ENCODE data around the gene BMP8B. TPM values are rescaled to one million over a fixed set of nuclear protein-coding genes. Genes with fewer than 3 reads are reported as not detected.
"Not testable (repeated sequence)": the region's sequence is repeated elsewhere in the genome, so short reads cannot be mapped to it uniquely, and the experiment has no call there.

The BMP8B gene
- total RNA-seq, 1 donor from 2014 or later, result 0.10 TPM

DNA sequence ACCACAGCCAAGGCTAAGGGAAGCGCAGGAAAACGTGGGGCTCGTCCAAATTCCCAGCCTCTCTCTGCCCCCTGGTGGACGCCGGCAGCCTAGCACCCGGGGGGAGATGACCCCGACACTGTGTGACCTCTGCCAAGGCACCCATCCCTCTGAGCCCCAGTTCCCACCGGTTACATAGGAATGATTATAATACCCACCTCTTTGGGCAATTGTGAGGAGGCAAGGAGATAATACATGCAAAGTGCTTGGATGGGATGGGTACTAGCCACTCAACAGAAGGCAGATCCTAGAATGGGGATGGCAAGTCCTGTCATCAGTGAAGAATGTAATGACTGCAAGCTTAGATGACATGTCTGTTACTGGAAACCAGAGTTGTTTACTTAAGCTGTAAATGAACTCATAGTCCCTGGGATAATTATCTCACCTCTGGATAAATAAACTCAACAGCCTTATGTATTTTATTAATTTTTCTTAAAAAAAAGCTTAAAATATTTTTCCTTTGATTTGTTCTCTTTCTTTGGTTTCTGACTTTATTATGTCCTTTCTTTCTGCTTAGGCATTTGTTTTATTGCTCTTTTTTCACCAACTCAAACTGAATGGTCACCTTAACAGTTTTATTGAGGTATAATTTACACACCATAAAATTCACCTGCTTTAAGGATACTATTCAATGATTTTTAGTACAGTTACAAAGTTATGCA is 11.3 kb upstream of the BMP8B start:
- Mint-ChIP-seq H3K36me3 (ENCODE audit: low read depth, unreplicated experiment) (no peaks in the 10 kb centered on the region), H3K9me3 (ENCODE audit: unreplicated experiment) (no peaks in the 10 kb centered on the region), H3K4me1 (ENCODE audit: unreplicated experiment) (no peaks in the 10 kb centered on the region), H3K4me3 (ENCODE audit: unreplicated experiment) (no peak overlapping the region), H3K27me3 (ENCODE audit: unreplicated experiment) (peaks cover 4% of the 10 kb centered on the region), H3K27ac (ENCODE audit: unreplicated experiment) (no peak overlapping the region)
- TF ChIP-seq CTCF (IDR thresholded peaks at IDR 0.05; ENCODE audit: unreplicated experiment), result peak; percentile 87
- peak; percentile 87 for DNase-seq (ENCODE audit: low spot score)

GRCh38 chr1:39798859-39799769 is 10.4 kb upstream of the BMP8B start:
- H3K36me3 Mint-ChIP-seq (ENCODE audit: low read depth, unreplicated experiment); H3K4me1 Mint-ChIP-seq (ENCODE audit: unreplicated experiment); H3K27ac Mint-ChIP-seq (ENCODE audit: unreplicated experiment); H3K4me3 Mint-ChIP-seq (ENCODE audit: unreplicated experiment); H3K27me3 Mint-ChIP-seq (ENCODE audit: unreplicated experiment); H3K9me3 Mint-ChIP-seq (ENCODE audit: unreplicated experiment): not testable (repeated sequence)
- peak; percentile 37 for DNase-seq (ENCODE audit: low spot score)

DNA sequence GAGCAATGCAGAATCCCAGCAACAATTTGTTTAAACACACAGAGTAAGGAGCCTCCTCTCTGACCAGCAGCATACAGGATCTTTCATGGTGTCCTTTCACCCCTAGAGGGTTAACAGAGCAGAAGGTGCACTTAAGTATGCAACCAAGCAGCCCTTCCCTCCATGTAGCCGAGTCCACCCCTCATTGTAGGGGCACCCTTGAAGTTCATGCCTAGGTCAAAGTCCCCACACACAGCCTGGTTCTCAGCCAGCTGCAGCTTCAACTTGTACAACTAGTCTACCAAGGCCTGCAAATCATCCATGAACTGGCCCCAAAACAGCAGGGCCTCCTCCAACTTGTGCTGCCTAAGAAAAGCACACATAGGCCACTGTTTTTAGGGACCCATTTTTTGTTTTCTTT is 7.0 kb upstream of the BMP8B start:
- TF ChIP-seq CTCF (IDR thresholded peaks at IDR 0.05; ENCODE audit: unreplicated experiment), result no peak
- no peak for DNase-seq (ENCODE audit: low spot score)
- Mint-ChIP-seq H3K9me3 (ENCODE audit: unreplicated experiment) (no peaks in the 10 kb centered on the region), H3K4me3 (ENCODE audit: unreplicated experiment) (no peak overlapping the region), H3K4me1 (ENCODE audit: unreplicated experiment) (peaks cover 10% of the 10 kb centered on the region), H3K36me3 (ENCODE audit: low read depth, unreplicated experiment) (no peaks in the 10 kb centered on the region), H3K27ac (ENCODE audit: unreplicated experiment) (no peak overlapping the region), H3K27me3 (ENCODE audit: unreplicated experiment) (peaks cover 6% of the 10 kb centered on the region)

DNA sequence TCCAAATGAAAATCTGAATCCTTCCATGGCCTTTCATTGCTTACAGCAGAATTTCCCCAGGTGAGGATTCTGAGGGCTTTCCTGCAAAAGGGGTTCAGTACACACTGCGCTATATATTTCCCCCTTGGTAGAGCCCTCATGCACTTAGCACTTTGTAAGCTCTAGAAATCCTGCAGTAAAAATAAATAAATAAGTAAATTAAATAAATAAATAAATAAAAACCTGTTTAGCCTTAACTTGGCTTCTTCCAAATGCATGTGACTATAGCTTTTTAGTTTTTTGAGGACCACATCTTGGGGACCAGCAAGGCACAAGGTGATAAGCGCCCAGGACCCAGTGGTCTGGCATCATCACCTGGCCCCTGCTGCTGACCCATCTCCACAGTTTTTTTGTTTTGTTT is 3.2 kb upstream of the BMP8B start:
- DNase-seq (ENCODE audit: low spot score), result no peak
- Mint-ChIP-seq H3K27ac (ENCODE audit: unreplicated experiment) (no peak overlapping the region), H3K4me1 (ENCODE audit: unreplicated experiment) (peaks cover 10% of the 10 kb centered on the region), H3K27me3 (ENCODE audit: unreplicated experiment) (peaks cover 17% of the 10 kb centered on the region), H3K36me3 (ENCODE audit: low read depth, unreplicated experiment) (no peaks in the 10 kb centered on the region), H3K9me3 (ENCODE audit: unreplicated experiment) (no peaks in the 10 kb centered on the region), H3K4me3 (ENCODE audit: unreplicated experiment) (no peak overlapping the region)
- no peak for TF ChIP-seq CTCF (IDR thresholded peaks at IDR 0.05; ENCODE audit: unreplicated experiment)

- Mint-ChIP-seq H3K27ac (ENCODE audit: unreplicated experiment) (no peak overlapping the region), H3K9me3 (ENCODE audit: unreplicated experiment) (no peaks in the 10 kb centered on the region), H3K36me3 (ENCODE audit: low read depth, unreplicated experiment) (no peaks in the 10 kb centered on the region), H3K4me3 (ENCODE audit: unreplicated experiment) (peak overlapping the region; percentile 65), H3K27me3 (ENCODE audit: unreplicated experiment) (peaks cover 23% of the 10 kb centered on the region), H3K4me1 (ENCODE audit: unreplicated experiment) (peaks cover 10% of the 10 kb centered on the region)
- TF ChIP-seq CTCF (IDR thresholded peaks at IDR 0.05; ENCODE audit: unreplicated experiment), result no peak
- no peak for DNase-seq (ENCODE audit: low spot score)
These were observed 976 bp upstream of the BMP8B start for GRCh38 chr1:39789571-39790110.
